Chondrocyte (in vitro differentiated cells): ENCODE results near the gene PGAP6. TPM values are rescaled to one million over a fixed set of nuclear protein-coding genes. Genes with fewer than 3 reads are reported as not detected.
A peak's percentile ranks its signal among the peaks of the same experiment; 100 is the strongest.
"Not testable (repeated sequence)": the region's sequence is repeated elsewhere in the genome, so short reads cannot be mapped to it uniquely, and the experiment has no call there.

Source experiments
- DNase-seq: peaks from one replicate; pipeline ENCODE4 v3.0.0; 2021; ENCODE audit warnings: mixed read lengths, low spot score
- H3K27ac Mint-ChIP-seq: one replicate; pipeline ENCODE4 v1.8.0; 2021; ENCODE audit warnings: mild to moderate bottlenecking, moderate library complexity, mixed read lengths; ENCODE audit not compliant: unreplicated experiment
- H3K27me3 Mint-ChIP-seq: 2 replicates; pipeline ENCODE4 v1.8.0; 2021; ENCODE audit warnings: low read depth, mixed read lengths
- H3K36me3 Mint-ChIP-seq: 2 replicates; pipeline ENCODE4 v1.8.0; 2021; ENCODE audit warnings: low read depth, mixed read lengths
- H3K4me1 Mint-ChIP-seq: 2 replicates; pipeline ENCODE4 v1.8.0; 2021; ENCODE audit warnings: low read depth, mild to moderate bottlenecking, mixed read lengths
- H3K4me3 Mint-ChIP-seq: one replicate; pipeline ENCODE4 v1.8.0; 2021; ENCODE audit warnings: mild to moderate bottlenecking, moderate library complexity, mixed read lengths; ENCODE audit not compliant: unreplicated experiment
- H3K9me3 Mint-ChIP-seq: 2 replicates; pipeline ENCODE4 v1.8.0; 2021; ENCODE audit warnings: low read depth, mixed read lengths
- total RNA-seq: library from RNA; stranded (reverse); gene quantifications from 3 replicates; pipeline ENCODE4 v1.2.1, GENCODE V29; 2021
- TF ChIP-seq, protein P1 (sequence below): fragments of 200-600 bp; sonication (generic); IDR thresholded peaks from 2 replicates; pipeline ENCODE4 v1.5.0; 2021; ENCODE audit warnings: antibody characterized with exemption, mild to moderate bottlenecking, moderate library complexity

The PGAP6 gene
- total RNA-seq, 1 donor from 2014 or later, result 61.2 TPM

GRCh38 chr16:350203-350602 is 31.6 kb downstream of the PGAP6 start:
- Mint-ChIP-seq H3K4me1 (peaks cover 28% of the 10 kb centered on the region), H3K27me3 (no peaks in the 10 kb centered on the region), H3K9me3 (no peaks in the 10 kb centered on the region), H3K27ac (no peak overlapping the region), H3K36me3 (peaks cover 4% of the 10 kb centered on the region), H3K4me3 (no peak overlapping the region)
- no peak for DNase-seq
- TF ChIP-seq, protein P1, sequence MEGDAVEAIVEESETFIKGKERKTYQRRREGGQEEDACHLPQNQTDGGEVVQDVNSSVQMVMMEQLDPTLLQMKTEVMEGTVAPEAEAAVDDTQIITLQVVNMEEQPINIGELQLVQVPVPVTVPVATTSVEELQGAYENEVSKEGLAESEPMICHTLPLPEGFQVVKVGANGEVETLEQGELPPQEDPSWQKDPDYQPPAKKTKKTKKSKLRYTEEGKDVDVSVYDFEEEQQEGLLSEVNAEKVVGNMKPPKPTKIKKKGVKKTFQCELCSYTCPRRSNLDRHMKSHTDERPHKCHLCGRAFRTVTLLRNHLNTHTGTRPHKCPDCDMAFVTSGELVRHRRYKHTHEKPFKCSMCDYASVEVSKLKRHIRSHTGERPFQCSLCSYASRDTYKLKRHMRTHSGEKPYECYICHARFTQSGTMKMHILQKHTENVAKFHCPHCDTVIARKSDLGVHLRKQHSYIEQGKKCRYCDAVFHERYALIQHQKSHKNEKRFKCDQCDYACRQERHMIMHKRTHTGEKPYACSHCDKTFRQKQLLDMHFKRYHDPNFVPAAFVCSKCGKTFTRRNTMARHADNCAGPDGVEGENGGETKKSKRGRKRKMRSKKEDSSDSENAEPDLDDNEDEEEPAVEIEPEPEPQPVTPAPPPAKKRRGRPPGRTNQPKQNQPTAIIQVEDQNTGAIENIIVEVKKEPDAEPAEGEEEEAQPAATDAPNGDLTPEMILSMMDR, result no peak

- H3K36me3 Mint-ChIP-seq, result peaks cover 5% of the 10 kb centered on the region
- no peaks in the 10 kb centered on the region for H3K9me3 Mint-ChIP-seq
- H3K27ac Mint-ChIP-seq, result no peak overlapping the region
- peak overlapping the region; percentile 12 for H3K4me3 Mint-ChIP-seq
- peaks cover 33% of the 10 kb centered on the region for H3K4me1 Mint-ChIP-seq
- H3K27me3 Mint-ChIP-seq, result no peaks in the 10 kb centered on the region
- no peak for DNase-seq
- TF ChIP-seq, protein P1, result no peak
Observed at GRCh38 chr16:349211-349610, 32.6 kb downstream of the PGAP6 start.

- not testable (repeated sequence) for H3K4me3 Mint-ChIP-seq, H3K9me3 Mint-ChIP-seq, H3K27ac Mint-ChIP-seq, H3K36me3 Mint-ChIP-seq, DNase-seq, H3K27me3 Mint-ChIP-seq
- peaks cover 33% of the 10 kb centered on the region for H3K4me1 Mint-ChIP-seq
Observed at GRCh38 chr16:348495-348894, 33.3 kb downstream of the PGAP6 start.

GRCh38 chr16:347203-347602 is 34.6 kb downstream of the PGAP6 start:
- no peak for DNase-seq
- peaks cover 5% of the 10 kb centered on the region for H3K36me3 Mint-ChIP-seq
- no peak overlapping the region for H3K27ac Mint-ChIP-seq

GRCh38 chr16:346587-346986 is 35.2 kb downstream of the PGAP6 start:
- peak overlapping the region; percentile 49 for H3K27ac Mint-ChIP-seq
- H3K36me3 Mint-ChIP-seq, result peaks cover 7% of the 10 kb centered on the region
- H3K4me1 Mint-ChIP-seq, result peaks cover 33% of the 10 kb centered on the region
- TF ChIP-seq, protein P1, result no peak
- H3K4me3 Mint-ChIP-seq, result no peak overlapping the region
- no peak for DNase-seq
- H3K27me3 Mint-ChIP-seq, result no peaks in the 10 kb centered on the region
- H3K9me3 Mint-ChIP-seq, result no peaks in the 10 kb centered on the region

More at GRCh38 chr16:347203-347602, 34.6 kb downstream of the PGAP6 start:
- TF ChIP-seq, protein P1, result no peak
- Mint-ChIP-seq H3K4me3 (no peak overlapping the region), H3K4me1 (peaks cover 33% of the 10 kb centered on the region), H3K9me3 (no peaks in the 10 kb centered on the region), H3K27me3 (no peaks in the 10 kb centered on the region)

- H3K4me1 Mint-ChIP-seq, result peaks cover 27% of the 10 kb centered on the region
- no peaks in the 10 kb centered on the region for H3K27me3 Mint-ChIP-seq
- no peak for DNase-seq
- H3K9me3 Mint-ChIP-seq, result no peaks in the 10 kb centered on the region
- no peak overlapping the region for H3K4me3 Mint-ChIP-seq
- TF ChIP-seq, protein P1, result no peak
- H3K36me3 Mint-ChIP-seq, result peaks cover 7% of the 10 kb centered on the region
- H3K27ac Mint-ChIP-seq, result no peak overlapping the region
Observed at GRCh38 chr16:345772-346171, 36.0 kb downstream of the PGAP6 start.
